ENCODE measurements around the gene MRPS18A.

MRPS18A gene

DNA sequence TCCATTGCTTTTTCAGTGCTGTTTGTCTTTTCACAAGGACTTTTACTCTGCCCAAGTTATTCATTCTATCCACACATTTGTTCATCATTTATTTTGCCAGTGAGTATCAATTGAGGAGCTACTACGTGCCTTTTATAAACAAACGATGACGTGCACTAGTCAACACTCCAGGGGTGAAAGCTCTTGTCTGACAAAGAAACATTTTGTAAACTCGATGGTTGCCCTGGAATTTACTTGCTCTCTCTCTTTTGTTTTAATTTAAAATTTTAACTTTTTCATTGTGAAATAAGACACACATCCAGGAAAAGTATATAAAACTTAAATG, 8.3 kb upstream of the MRPS18A start:
- DNase-seq, result no peak

DNA sequence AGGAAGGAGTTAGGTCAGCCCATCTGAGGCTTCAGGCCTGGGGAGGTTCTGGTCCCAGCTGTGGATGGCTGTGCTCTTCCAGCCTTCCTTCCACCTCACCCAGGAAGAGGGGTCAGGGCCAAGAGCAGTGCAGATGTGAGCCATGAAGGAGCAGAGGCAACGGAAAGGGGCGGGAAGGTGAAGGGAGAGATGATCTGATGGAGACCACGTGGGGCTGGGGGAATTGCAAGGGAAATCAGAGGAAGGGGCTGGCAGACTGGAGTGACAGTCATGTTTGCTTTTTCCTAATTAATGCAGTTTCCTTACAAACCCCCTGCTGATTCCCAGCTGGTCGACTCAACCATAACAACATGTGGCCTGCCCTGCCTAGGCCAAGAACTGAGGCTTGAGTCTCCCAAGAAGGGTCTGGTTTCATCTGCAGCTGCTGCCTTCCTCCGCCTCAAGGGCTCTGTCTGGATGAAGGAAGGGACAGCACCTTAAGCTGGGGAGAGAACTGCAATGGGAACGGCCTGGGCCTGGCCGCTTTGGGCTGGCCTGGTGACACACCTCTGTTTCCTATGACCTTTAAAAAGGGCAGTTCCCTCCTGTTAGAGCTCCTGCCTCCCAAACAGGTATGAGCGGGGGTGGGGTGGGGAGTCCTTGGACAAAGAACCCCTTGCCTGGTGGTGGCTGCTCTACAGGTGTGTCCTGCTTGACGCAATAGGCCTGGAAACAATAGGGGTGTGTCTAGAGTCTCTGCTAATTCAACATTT, 7.8 kb upstream of the MRPS18A start:
- no peak for DNase-seq

DNA sequence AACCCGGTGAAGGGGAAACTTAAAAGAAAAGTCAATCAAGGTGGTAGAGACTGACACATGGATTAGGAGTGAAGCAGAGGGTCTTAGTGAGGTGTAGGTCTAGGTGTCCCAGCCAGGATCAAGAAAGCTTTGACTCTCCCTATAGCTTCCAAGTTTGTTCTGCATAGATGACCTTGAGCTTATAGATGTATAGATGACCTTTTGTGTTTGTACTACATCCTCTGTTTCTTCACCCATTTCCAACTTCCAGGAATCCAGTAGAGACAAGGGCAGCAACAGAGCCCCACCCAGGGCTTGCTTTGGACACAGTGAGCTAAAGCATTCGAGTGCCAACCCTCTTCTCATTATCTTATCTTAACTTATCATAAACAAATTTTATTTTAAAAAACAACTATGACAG, 1.8 kb upstream of the MRPS18A start:
- DNase-seq, result no peak

DNA sequence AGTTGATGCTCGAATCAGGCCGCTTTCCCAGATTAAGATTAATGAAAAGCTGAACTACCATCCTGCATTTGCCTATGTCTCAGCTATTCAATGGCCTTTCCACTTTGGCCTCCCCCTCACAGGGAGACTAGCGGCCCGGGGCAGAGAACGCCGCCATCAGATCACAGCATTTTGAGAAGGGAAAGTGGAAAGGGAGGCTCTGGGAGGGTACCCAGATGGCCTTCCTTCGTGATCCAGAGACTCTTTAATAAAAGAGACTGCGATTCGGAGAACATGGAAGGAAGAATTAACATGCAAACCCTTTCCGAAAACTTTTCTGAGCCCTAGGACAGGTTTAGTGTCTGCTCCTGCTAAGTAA, 533 bp downstream of the MRPS18A start:
- no peak for DNase-seq

DNA sequence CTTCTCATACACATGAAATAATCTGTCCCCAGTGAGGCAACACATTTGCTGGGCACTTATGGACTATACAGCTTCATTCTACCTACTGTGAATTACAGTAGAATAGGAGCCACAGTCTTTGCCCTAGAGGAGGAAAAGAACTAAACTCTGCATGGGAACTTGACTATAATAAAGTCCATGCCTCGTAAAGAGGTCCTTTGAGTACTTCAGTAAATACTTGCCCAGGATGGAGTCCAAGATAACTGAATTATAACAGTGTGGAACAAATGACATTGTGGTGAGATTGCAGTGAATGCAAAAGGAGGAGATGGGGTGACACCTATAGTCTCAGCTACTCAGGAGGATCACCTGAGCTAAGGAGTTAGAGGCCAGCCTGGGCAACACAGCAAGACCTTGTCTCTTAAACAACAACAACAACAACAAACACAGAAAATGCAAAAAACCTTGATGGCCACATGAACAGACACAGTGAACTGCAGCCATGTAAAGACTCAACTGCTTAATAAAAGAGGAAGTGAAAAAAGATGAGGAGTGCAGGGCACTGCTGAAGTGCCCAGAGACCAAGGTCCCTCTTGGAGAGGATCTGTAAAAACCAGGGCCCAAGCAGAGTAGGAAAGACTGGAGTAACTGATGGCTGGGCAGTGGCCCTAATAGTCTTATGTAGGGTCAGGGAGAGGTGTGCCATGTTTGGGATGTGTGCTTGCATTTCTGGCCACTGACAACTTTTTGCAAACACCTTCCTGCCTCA, 3.7 kb downstream of the MRPS18A start:
- DNase-seq, result no peak

DNA sequence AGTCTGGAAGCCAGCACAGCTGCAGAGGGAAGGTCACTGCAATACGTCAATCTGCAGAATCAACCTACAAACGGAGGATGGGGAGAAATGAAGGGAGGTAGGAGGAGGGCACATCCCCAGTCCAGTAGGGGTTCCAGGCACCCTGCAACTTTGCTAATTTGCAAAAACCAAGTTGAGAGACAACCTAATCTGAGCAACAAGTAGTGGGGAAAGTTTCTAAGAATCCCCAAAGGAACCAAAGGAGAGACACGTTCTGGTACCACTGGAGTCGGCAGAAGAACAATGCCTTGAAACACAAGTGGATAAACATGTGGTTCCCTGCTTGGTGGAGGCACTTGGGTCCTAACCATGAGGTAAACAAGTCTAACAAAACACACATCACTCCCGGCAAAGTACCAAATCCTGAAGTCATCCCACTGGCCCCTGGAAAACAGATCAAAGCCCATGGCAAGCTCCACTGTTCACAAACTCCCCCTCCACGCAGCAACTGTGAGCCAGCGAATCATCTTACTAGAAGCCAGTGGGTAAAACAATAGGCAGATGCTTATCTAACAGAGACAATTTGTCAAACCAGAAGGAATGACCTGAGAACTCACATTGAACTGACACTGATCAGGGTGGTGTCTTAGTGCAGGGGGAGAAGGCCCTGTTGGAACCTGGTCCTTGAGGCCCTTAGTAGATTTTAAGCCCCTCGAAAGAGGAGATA, 4.7 kb downstream of the MRPS18A start:
- DNase-seq, result no peak

DNA sequence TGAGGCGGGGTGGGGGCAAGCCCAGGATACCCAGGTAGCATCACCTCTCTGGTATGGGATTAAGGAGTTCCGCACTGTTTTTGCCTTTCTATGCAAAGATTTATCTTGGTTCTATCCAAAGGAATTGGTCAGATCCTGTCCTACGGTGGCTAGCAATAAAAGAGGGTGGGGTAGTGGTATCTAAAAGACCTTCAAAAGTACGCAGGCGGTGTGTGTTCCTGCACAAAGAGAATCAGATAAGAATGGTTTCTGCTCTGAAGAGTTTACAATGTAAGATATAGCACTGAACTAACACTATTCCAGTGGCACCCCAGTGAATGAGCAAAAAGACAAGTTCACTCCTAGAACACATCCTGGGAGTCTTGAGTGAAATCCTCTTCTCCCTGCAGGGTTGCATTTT, 6.3 kb downstream of the MRPS18A start:
- no peak for DNase-seq

DNA sequence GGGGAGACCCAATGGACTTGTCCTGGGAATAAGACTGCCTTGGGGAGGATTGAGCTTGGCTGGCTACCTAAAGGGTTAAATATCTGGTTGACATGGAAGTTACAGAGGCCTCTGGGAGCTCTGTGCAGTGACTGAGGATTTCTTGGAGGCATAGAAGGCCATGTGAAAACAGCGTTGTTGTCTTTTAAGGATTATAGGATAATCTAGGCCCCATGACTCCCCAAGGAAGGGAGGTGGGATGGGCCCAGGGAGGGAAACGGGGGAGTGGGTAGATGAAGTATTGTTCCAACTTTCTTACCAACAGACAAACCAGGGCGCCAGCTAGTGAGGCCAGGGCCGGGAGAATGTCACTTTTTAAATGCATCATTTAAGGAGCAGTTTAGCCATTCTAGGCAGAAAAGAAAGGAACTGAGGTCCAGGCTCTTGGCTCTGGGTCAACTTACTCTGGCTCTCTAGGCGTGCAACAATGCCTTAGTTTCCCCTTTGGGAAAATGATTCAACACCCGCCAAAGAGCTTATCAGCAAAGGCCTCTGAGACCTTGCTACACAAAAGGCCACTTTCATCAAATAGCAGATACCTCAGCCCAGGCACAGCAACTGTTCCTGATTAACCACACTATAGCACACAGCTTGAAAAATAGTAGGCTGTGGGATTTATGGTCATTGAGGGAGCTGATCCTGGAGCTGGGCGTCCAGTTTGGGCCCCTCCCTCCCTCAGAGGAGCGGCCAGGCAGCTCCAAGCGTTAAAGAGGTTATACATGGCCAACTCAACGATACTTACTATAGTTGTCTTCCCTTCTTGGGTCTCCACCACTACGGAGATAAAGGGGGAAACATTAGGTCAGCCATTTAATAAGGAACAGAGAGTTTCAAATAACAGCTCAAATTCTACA, 7.0 kb downstream of the MRPS18A start:
- DNase-seq, result no peak

DNA sequence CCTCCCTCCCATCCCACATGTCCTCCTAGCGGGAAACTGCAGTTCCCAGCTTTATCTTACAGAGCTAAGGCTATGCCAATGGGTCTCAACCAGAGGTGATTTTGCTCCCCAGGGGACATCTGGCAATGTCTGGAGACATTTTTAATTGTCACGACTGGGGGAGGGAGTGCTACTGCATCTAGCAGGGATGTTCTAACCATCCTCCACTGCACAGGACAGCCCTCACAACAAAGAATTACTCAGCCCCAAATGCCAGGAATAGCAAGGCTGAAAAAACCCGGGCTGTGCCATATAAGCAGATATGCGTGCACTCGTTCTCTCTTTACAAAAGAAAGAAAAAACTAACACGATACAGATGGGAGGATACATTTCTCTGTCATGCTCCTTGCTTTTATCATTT, 8.5 kb downstream of the MRPS18A start:
- DNase-seq, result no peak

DNA sequence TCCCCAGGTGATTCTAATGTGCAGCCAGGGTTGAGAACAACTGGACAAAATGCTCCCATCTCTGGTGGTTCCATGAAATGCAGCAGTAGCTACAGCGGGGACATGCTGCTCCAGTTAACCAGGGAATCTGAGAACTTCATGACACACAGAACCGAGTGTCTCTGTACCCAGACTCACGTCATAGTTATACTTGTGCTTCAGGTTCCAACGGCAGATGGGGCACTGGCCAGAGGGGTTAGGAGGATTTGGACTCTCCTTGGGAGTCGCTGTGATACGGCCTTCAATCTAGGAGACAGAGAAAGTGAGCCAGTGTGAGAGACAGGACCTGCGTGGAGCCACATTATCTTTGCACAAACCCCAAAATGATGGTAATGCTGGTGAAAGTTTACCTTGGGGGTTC, 9.2 kb downstream of the MRPS18A start:
- no peak for DNase-seq

DNA sequence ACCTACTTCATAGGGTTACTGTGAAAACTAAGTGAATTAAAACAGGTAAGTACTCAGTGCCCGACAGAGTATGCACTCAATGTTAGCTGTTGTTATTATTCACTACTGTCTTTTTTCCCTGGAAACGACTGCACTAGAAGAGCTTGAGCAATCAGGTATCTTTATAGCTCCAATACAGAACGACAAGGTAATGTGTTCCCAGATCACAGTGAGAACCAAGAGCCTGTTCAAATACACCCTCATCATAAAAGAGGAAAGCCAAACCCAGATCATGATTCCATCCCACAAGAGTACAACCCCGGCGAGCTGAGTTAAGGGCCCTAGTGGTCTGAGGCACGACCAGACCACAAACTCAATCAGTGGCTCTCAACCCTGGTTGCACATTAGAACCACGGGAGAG, 9.8 kb downstream of the MRPS18A start:
- DNase-seq, result no peak

DNA sequence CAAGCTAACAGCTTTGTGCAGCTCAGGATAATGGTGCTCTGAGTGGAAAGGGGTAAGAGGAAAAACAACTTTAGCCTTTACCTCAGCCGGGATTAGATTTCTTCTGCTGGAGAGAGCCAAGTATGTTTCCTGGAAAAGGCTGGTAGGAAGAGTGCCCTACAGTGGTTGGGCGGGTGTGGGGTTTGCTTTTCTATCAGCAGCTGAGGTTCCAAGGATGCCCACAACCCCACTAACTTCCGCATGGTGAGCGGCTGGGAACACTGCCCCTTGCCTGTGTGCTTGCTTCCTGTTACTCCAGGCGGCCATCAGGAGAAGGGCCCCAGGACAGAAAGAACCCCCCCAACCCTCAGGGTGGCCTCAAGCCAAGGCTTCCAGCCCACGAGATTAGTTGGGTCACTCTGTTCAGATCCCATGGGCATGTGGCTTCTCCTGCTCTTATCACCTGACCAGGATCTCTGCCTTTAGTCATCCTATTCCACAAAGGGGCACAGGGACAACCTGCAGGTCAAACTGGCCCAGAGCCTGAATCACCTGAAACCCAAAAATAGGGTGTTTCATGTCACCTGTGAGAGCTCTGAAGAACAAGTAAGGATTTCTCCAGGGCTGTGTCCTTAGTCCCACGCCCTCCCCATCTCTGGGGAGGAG, 10.5 kb downstream of the MRPS18A start:
- no peak for DNase-seq

DNA sequence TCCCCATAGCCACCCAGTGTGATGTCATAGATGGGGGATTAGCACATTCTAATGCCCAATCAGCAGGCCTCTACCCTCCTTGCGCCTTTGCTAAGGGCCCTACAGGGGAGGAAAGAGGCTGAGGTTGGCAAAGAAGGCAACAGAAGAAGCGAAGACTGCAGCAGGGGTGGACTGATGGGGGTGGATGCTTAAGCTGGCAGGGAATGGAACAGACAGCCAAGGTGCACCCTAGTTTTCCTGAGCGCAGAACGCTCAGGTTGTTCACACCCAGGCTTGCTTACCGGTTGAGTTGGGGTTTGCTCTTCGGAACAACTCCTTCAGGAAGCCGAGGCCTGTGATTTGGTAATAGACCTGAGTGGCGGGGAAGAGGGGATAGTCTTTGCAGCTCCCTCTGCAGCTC, 12.7 kb downstream of the MRPS18A start:
- DNase-seq, result no peak

DNA sequence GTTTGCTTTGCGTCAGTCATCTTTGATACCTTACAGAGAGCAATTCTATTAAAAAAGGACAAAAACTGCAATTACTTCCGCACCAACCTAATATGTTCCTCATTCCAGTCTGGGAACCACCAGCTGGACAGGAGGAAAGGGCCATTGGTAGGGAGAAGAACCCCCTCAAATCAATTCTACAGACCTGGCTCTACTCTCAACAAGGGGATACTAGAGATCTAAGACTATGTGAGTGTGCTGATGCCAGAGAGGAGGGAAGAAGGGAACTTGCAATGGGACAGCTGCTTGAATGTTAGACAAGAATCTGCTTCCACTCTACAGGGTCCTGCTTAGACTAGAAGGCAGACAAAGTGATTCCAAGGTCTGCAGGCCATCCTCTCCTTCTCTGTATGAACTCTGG, 13.3 kb downstream of the MRPS18A start:
- no peak for DNase-seq

DNA sequence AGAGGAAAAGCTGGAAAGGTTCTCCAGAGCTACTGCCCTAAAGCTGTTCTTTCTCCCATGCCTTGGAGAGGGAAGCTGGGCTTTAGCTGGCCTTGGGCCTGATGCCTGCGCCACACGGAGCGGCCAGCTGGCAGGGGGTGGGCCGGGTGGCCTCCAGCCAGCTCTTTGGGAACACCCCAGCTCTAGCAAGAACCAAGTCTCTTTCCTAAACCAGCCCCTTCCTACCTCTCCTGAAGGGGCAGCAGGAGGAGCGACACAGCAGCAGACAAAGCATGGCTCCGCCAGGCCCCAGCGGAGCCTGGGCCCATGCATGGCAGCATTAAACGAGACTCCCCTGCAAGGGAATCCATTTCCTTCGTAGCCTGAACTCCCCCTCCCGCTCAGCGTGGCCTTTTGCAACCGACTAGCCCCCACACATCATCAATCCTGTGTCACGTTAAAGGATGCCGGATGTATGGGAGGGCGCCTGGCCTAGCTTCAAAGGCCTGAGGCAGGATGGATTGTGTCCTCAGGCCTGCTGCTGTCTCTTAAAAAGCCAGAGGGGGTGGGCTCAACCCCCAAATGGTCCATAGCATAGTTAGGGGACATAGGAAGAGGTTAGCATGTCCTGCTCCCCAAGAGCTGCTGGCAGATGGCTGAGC, 14.0 kb downstream of the MRPS18A start:
- DNase-seq, result no peak

DNA sequence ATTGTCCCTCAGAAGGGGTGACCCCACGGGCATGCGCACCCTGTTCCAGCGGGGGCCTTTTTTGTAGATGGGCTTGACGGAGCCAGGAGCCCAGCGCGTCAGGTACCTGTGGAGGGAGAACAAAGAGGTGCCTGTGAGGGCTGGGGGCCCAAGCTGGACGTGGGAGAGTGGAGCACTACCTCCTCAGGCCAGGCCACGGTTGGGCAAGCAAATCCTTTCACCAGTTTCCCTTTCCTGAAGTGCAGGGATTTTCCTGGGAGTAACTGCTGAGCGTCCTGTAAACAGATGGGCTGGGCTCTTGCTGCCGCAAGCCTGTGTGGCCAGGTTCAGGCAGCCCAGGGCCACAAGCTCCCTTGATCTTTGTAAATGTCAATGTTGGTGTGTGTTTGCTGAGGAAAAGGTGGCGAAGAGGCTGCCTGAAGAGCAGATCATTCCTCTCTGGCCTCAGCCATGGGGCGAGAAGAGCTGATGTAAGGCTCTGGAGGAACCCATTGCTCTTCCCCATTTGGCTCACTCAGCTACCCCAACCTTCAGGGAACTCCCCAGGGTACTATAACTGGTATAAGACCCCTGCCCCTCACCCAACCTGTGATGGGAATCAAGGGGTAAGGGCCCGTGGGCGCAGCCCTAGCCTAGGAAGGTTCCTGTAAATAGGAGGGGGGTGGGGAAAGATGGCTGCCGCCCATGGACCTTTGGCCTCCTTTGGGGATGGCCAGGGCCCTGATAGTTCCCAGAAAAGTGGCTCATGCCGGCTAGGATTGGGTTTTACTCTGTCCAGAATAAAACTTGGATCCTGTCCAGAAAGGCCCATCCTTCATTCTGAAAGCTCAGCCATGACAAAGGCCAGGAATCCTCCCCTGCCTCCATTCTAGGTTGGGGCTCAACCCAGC, 15.5 kb downstream of the MRPS18A start:
- DNase-seq, result no peak

DNA sequence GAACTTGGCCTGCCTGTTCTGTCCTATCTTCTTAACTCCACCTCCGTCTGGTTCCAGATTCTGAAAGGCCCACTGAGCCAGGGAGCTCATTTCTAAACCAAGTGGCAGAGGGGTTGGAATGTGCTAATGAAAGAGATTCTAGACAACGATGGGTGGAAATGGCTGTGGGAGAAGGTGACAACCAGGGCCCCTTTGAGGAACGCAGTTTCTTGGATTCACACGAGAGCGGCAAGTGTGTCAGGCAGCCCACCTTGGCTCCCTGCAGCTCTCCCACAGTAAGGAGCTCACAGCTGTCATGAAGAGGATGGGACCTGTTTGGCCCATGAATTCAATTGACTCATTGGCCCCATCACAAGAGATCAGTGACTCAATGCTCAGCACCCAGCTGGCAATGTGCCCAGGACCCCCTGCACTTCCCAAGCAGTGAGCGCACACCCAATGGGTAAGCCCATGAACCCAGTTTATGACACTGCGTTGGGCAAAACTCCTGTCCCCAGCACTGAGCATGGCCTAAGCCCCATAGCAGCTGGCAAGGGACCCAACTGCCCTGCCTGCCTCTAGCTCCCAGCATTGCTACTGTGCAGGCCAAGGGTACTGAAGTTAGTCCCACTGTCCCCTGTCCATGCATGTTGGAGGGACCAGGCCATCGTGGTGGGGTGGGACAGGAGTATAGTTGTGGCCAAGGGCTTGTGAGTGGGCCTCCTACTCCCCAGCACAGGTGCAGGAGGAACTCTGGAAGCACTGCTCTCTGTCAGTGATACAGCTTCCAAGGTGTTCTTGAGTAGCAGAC, 16.4 kb downstream of the MRPS18A start:
- no peak for DNase-seq

DNA sequence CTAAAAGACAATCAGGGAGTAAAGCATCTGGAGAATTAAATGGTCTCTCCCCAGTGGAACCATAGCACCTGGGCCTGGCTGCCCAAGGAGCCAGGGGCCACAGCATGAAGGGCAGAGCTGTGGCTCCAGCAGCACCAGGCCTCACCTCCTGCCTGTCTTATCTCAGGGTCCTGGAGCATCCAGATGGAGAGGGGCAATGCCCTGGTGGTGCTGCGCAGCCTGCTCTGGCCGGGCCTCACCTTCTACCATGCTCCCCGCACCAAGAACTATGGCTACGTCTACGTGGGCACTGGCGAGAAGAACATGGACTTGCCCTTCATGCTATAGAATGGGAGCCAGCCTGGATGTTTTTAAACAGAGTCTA, 17.0 kb downstream of the MRPS18A start:
- no peak for DNase-seq

DNA sequence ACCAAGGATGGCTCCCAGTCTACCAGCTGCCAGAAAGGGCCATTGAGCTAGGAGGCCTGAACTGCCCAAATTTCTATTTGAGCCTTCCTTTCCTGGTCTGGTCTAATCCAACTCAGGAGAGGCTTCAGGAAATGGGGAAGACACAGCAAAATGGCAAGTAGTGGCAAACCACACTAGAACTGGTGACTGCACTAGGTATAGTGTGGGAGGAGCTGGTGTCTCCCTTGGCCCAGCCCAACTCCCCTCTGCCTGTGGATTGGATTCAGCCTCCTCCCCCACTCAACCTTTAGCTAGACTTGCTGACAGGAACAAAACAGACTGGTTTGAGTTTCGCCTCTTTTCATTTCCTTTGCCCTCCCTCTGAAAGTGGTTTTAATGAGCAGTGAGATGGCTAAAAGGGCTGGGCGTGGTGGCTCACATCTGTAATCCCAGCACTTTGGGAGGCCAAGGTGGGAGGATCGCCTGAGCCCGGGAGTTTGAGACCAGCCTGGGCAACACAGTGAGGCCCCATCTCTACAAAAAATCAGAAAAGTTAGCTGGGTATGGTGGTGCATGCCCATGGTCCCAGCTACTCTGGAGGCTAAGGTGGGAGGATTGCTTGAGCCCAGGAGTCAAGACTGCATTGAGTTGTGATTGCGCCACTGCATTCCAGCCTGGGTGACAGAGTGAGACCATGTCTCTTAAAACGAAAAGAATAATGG, 17.5 kb downstream of the MRPS18A start:
- no peak for DNase-seq

Measured in GF-D8 (cell line).